Fibroblast of villous mesenchyme (primary cell): ENCODE measurements around the gene TTI1. TPM values are rescaled to one million over a fixed set of nuclear protein-coding genes. Genes with fewer than 3 reads are reported as not detected.
"Not testable (repeated sequence)": the region's sequence is repeated elsewhere in the genome, so short reads cannot be mapped to it uniquely, and the experiment has no call there.

Source experiments
- DNase-seq: peaks from one replicate; pipeline ENCODE4 v3.0.0-alpha.2; 2010; ENCODE audit warnings: low read depth
- H3K4me3 ChIP-seq: 2 replicates; pipeline ENCODE4 v1.5.1; 2011; ENCODE audit warnings: low read depth, mild to moderate bottlenecking, low read length
- CTCF ChIP-seq: IDR thresholded peaks from 2 replicates; pipeline ENCODE4 v1.5.1; 2012; ENCODE audit warnings: low read depth, mild to moderate bottlenecking, low read length; ENCODE audit not compliant: insufficient read depth
- total RNA-seq: library from RNA; depleted of rRNA; stranded (reverse); fragments of >200 nt; gene quantifications from 2 replicates; pipeline ENCODE4 v1.2.3, GENCODE V29; 2012

Gene TTI1
- total RNA-seq, 1 donor: 24.2 TPM

GRCh38 chr20:37971561-37972127 lies 61.6 kb downstream of the TTI1 start:
- no peak for TF ChIP-seq CTCF
- no peak overlapping the region for H3K4me3 ChIP-seq
- no peak for DNase-seq

- no peak for TF ChIP-seq CTCF
- H3K4me3 ChIP-seq: no peak overlapping the region
- DNase-seq: no peak
Observed at GRCh38 chr20:37970856-37971245, 62.4 kb downstream of the TTI1 start.

- no peak for TF ChIP-seq CTCF
- H3K4me3 ChIP-seq: no peak overlapping the region
- DNase-seq: no peak
Observed at GRCh38 chr20:37969949-37970855, 63.1 kb downstream of the TTI1 start.

- TF ChIP-seq CTCF: no peak
- DNase-seq: peak; percentile 8
- no peak overlapping the region for H3K4me3 ChIP-seq
Observed at GRCh38 chr20:37968841-37969401, 64.3 kb downstream of the TTI1 start.

GRCh38 chr20:37963483-37963882 lies 69.8 kb downstream of the TTI1 start:
- DNase-seq, H3K4me3 ChIP-seq: not testable (repeated sequence)

- TF ChIP-seq CTCF: no peak
- no peak overlapping the region for H3K4me3 ChIP-seq
- DNase-seq: peak; percentile 11
Observed at GRCh38 chr20:37961066-37961465, 72.2 kb downstream of the TTI1 start.

- H3K4me3 ChIP-seq: no peak overlapping the region
- TF ChIP-seq CTCF: no peak
- DNase-seq: no peak
Observed at GRCh38 chr20:37958856-37959520, 74.3 kb downstream of the TTI1 start.
